Fibroblast of mammary gland (primary cell): ENCODE results near the gene APOBEC3C.
A peak's percentile ranks its signal among the peaks of the same experiment; 100 is the strongest.
"Not testable (repeated sequence)": the region's sequence is repeated elsewhere in the genome, so short reads cannot be mapped to it uniquely, and the experiment has no call there.

Experiments used
- DNase-seq: peaks from one replicate; pipeline ENCODE4 v3.0.0-alpha.2; 2010; ENCODE audit warnings: low read depth
- H3K4me3 ChIP-seq: 2 replicates; pipeline ENCODE4 v1.5.1; 2011; ENCODE audit warnings: low read depth, mild to moderate bottlenecking, low read length, moderate library complexity; ENCODE audit not compliant: control insufficient read depth
- CTCF ChIP-seq: conservative IDR thresholded peaks from 2 replicates; pipeline ENCODE4 v1.5.1; 2011; ENCODE audit warnings: low read depth, low read length, inconsistent platforms; ENCODE audit not compliant: control insufficient read depth, insufficient read depth

APOBEC3C gene

GRCh38 chr22:38973289-38974169, 40.5 kb upstream of the APOBEC3C start:
- H3K4me3 ChIP-seq: no peak overlapping the region
- peak; percentile 8 for DNase-seq
- peak; percentile 67 for TF ChIP-seq CTCF

- no peak overlapping the region for H3K4me3 ChIP-seq
- TF ChIP-seq CTCF: no peak
- DNase-seq: no peak
Observed at GRCh38 chr22:38974170-38974825, 39.8 kb upstream of the APOBEC3C start.

- DNase-seq: no peak
- H3K4me3 ChIP-seq: no peak overlapping the region
- no peak for TF ChIP-seq CTCF
Observed at GRCh38 chr22:38974826-38975175, 39.3 kb upstream of the APOBEC3C start.

- H3K4me3 ChIP-seq, DNase-seq: not testable (repeated sequence)
Observed at GRCh38 chr22:38977289-38977688, 36.8 kb upstream of the APOBEC3C start.

GRCh38 chr22:38980587-38980986, 33.5 kb upstream of the APOBEC3C start:
- not testable (repeated sequence) for H3K4me3 ChIP-seq, DNase-seq

GRCh38 chr22:38981005-38981991, 32.8 kb upstream of the APOBEC3C start:
- DNase-seq: peak; percentile 5
- TF ChIP-seq CTCF: no peak
- no peak overlapping the region for H3K4me3 ChIP-seq

- TF ChIP-seq CTCF: no peak
- H3K4me3 ChIP-seq: peak within 1 kb of the TSS; percentile 36
- peak; percentile 87 for DNase-seq
Observed at GRCh38 chr22:38981992-38982927, 31.8 kb upstream of the APOBEC3C start, which contains the start of gene APOBEC3B. Gene APOBEC3B, plus strand, starts transcription at chr22:38982347. Its CDS starts 107 bp downstream, at chr22:38982454.
